Esophagus muscularis mucosa (tissue), 2 donors: ENCODE data around the gene EPHB3.

Source experiments
- POLR2A ChIP-seq: fragments of 450-650 bp; IDR thresholded peaks from one replicate; pipeline ENCODE4 v1.6.1; 2017; ENCODE audit warnings: antibody characterized with exemption, moderate library complexity, mild to moderate bottlenecking, low read depth
- POLR2AphosphoS5 ChIP-seq, 2 donors: sonication (generic); formaldehyde crosslinking; IDR thresholded peaks; one replicate each; pipeline ENCODE4 v1.6.1; 2017; ENCODE audit warnings: antibody characterized with exemption in 2 of 2

- TF ChIP-seq POLR2A (no peak), POLR2AphosphoS5 (IDR thresholded peaks at IDR 0.05) (no peak)
Observed at GRCh38 chr3:184609476-184610244, 48.1 kb downstream of the EPHB3 start.
